ENCODE data around the gene TMEM131L.
"Not testable (repeated sequence)": the region's sequence is repeated elsewhere in the genome, so short reads cannot be mapped to it uniquely, and the experiment has no call there.

The TMEM131L gene

DNA sequence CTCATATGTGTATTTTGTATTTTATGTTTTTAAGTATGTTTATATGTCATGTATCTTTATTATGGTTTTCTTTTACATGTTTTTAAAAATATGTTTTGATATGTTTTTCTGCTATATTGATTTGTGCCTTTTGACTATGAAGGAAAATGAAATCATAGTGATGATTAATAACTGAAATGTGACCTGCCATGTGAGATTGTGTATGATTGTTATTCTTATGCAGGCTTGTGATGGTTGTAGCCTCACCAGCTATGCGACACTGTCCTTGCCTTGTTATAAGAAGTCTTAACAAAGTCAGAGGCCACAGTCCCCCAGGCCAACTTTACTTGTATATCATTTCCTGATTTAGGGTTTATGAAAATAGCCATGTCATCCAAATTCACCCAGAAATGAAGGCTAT lies 83.2 kb downstream of the TMEM131L start:
- DNase-seq: no peak

DNA sequence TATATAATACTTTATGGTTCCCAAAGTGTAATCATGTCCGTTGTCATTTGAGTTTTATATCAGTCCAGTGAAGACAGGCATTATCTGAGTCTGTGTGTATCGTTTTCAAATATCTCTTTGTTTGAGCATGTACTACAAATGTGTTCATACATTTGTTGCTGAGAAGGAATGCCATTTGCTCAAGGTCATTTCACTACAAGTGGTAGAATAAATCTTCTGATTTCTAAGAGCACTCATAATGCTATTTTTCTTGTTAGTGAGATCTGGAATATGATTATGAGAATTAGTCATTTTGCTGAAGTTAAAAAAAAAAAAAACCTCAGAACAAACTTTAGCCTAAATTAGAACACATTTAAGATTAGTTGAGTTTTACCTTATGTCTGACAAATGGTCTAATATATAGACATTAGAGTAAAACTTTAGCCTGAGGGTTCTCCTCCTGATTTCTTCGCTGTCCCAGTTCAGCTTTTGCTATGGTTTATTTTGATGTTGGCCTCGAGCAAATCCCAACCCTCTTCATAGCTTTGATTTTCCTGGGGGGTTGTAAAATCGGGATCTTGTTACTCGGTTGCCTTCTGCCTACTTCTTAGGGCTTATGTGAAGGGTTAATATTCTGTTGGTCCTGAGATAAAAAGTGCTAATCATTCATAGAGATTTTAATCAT lies 87.1 kb downstream of the TMEM131L start:
- DNase-seq: no peak

DNA sequence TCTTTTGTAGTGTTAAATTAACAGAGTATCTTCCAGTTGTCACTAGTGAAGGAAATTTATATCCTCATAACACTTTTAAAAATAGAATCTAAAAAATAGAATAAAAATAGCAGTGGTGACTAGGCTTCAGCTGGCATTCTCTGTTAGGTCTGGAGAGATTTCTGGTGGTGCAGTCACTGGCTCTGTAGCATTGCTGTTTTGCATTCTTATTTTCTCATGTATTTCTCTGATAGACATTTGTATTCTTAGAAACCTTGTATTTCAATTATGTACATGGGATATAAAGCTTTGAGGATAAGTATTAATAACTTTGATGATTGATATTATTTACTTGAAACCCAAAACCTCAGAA lies 87.6 kb downstream of the TMEM131L start:
- no peak for DNase-seq

- DNase-seq: no peak
Observed at GRCh38 chr4:153555730-153556434, 89.7 kb downstream of the TMEM131L start.

GRCh38 chr4:153556435-153556815 lies 90.3 kb downstream of the TMEM131L start:
- DNase-seq: no peak

- DNase-seq: no peak
Observed at GRCh38 chr4:153560908-153561307, 94.7 kb downstream of the TMEM131L start.

GRCh38 chr4:153564630-153565525 lies 98.7 kb downstream of the TMEM131L start:
- no peak for DNase-seq

DNA sequence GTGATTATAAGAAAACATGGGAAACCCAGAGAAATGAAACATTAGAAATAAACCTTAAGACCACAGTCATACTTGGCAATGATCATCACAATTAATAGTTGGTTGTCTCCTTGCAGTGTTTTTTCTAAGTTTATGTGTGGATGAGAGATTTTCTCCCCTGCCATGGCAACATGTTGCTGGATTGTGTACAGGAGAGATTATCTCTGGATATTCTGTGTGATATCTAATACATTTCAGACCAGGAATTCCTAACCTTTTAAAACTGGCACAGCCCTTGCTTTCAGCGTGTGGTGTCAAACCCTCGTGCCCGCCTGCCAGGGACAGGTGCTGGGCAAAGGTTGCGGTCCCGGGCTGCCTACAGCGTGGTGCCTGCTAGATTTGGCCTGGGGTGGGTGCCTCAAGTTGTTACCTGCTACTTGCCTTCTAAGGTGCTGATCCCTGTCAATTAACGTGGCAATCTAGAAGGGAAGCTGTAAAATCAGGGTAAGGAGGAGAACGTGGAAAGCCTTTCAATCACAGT lies 100.5 kb downstream of the TMEM131L start:
- DNase-seq: no peak

GRCh38 chr4:153567660-153568059 lies 101.5 kb downstream of the TMEM131L start:
- DNase-seq: not testable (repeated sequence)

GRCh38 chr4:153570228-153570973 lies 104.2 kb downstream of the TMEM131L start:
- no peak for DNase-seq

DNA sequence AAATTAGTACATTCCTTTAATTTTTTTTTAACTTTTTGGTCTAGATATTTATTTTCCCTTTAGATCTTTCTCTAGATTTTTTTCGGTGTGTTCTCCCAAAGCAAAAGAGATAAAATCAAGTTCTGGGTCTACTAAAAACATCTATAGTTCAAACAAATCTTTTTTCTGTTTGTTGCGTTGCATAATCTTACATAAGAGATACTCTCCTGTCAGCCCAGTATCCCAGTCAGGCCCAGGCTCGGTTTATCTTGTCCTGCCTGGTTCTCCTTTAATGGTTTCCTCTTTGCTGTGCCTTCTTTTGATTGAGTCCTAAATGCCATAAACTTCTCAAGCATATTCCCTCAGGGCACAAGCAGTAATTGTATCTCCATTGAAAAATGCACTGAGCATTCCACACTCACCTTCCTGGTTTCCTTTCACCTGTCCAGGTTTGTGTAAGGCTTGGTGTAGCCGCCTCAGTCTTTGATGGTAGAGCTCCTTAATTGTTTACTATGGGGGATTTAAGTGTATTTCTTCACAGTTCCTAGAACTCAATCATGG lies 104.9 kb downstream of the TMEM131L start:
- DNase-seq: no peak

- DNase-seq: no peak
Observed at GRCh38 chr4:153572609-153573008, 106.4 kb downstream of the TMEM131L start.

GRCh38 chr4:153573221-153573620 lies 107.1 kb downstream of the TMEM131L start:
- DNase-seq: no peak

DNA sequence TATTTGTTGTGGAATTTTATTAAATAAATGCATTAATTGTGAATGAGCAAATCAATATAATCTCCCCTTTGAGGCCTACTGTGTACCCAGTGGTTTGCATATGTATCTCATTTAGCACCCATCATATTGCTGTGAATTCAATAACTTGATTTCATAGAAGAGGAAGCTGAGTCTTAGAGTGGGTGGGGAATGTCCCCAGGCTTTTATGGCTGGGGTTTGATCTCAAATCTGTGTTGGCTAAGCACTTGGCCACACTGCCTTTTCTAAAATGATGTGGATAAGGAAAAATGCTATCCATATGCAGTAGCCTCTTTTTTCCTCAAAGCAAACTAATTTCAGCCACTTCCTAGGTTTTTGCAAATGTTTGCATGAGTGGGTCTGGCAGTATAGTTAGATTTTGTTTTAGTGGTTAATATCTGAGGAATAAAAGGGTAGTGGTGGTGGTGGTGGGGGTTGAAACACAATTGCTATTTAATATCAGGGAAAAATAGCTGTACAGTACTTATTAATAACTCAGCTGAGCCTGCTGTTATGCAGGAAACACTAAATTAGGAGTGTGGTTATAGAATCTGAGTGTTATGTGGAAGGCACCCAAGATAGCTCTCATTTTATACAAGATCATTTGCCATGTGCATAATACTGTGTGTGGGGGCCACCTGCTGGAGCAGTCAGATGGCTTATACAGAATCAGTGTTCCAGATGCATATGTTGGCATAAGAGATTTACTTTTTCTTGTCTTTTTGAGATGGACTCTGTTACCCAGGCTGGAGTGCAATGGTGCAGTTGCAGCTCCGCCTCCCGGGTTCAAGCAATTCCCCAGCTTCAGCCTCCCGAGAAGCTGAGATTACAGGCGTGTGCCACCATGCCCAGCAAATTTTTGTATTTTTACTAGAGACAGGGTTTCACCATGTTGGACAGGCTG lies 108.0 kb downstream of the TMEM131L start:
- peak; percentile 87 for DNase-seq

DNA sequence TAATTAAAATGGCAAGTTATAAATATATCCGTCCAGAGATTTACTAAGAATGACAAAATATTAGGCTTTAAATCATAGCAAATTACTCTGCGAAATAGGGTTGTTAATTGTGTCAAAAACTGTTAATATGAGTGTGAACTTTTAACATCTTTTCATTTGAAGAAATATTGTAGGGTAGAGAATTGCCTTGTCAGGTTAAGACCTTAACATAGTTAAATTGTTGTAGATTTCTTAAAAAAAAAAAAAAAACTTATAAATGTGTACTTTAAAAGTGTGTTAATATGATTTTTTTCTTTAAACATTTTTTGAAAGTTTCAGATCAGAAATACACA lies 110.2 kb downstream of the TMEM131L start:
- DNase-seq: no peak

- DNase-seq: no peak
Observed at GRCh38 chr4:153577053-153577452, 110.9 kb downstream of the TMEM131L start.

GRCh38 chr4:153579410-153579809 lies 113.2 kb downstream of the TMEM131L start:
- DNase-seq: no peak

DNA sequence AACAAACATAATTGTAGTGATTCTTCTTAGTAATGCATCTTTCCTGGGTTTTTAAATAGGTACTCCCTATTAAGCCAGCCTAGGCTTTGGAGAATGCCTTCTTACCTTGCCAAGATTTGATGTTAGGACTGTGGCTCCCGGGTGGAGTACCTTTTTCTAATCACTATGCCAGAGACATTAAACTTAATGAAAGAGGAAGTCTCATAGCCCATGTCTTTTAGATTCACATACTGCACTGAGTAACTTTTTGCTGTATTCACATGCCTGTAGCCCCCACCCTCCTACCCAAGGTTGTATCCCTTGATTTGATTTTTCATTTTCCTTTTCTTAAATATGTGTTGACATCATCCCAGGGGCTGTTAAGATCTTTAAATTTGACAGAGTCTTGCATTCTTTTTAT lies 113.7 kb downstream of the TMEM131L start:
- peak; percentile 37 for DNase-seq

DNA sequence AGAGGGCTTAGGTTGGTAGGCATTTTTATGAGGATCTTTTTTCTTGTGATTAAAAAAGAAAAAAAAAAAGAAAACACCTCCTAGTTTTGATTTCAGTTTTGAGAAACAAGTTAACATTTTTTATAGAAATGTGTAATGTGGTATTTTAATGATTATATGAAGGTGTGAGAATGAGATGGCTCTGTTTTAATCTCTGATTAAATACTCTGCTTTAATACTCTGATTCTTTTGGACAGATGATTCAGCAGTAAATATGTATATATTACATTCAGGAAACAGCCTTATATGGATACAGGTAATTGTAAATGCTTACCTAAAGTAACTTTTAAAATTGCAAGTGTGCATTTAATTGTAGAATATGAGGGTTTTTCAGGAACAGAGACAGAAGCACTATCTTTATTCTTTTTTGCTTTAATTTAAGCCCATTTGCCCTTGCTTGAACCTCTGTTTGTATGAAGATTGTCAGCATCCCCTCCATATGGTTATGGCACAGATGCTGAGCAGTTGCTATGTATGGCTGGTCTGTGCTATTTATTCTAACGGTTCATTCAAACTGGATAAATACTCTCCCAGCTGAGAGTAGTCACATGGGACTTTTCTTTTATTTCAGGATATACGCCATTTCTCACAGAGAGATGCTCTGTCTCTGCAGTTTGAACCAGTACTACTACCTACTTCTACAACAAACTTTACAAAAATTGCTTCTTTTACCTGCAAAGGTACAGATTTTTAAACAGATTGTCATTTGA lies 117.0 kb downstream of the TMEM131L start:
- DNase-seq: no peak

DNA sequence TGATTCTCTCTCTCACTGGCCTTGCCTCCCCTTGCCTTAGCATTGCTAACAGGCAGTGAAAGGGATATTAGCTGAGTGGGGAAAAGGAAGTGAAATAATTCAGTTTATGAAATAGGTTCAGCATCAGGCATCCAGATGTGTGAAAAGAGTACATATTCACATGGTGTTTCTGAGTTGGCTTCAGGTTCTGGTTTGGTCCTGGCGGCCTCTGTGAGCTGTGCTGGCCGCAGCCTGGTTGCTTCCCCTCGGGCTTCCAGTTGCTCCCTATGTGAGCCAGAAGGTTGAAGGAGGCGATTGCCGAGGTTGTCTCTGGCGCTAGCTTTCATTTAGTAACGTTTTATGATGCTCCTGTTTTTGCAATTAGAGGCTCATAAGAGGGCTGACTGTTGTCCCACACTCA lies 118.9 kb downstream of the TMEM131L start:
- DNase-seq: no peak
